HepG2 (cell line): ENCODE measurements around the gene PSD. TPM values are rescaled to one million over a fixed set of nuclear protein-coding genes. Genes with fewer than 3 reads are reported as not detected.

Experiments used
- ARID3A ChIP-seq: IDR thresholded peaks from 2 replicates; pipeline ENCODE4 v1.6.1; 2012; ENCODE audit warnings: low read depth, low read length, improper control_type of control experiment
- HMGA1 ChIP-seq: sonication (generic); formaldehyde crosslinking; conservative IDR thresholded peaks from 2 replicates; pipeline ENCODE4 v1.4.0; 2020; ENCODE audit warnings: missing genetic modification reagents
- HNRNPL ChIP-seq: fragments of 200-400 bp; formaldehyde crosslinking; IDR thresholded peaks from 2 replicates; pipeline ENCODE4 v1.6.1; 2017; ENCODE audit warnings: mild to moderate bottlenecking, low read depth, low read length
- MLLT10 ChIP-seq: sonication (generic); formaldehyde crosslinking; IDR thresholded peaks from 2 replicates; pipeline ENCODE4 v1.4.0; 2020; ENCODE audit warnings: missing genetic modification reagents
- MXD4 ChIP-seq: IDR thresholded peaks from 2 replicates; pipeline ENCODE4 v1.6.1; 2016; ENCODE audit warnings: mild to moderate bottlenecking, missing biosample characterization, missing genetic modification reagents
- NFYC ChIP-seq: IDR thresholded peaks from 2 replicates; pipeline ENCODE4 v1.6.1; 2016; ENCODE audit warnings: missing genetic modification reagents, missing compliant biosample characterization
- RFXANK ChIP-seq: IDR thresholded peaks from 2 replicates; pipeline ENCODE4 v1.6.1; 2016
- SRSF4 ChIP-seq: fragments of 200-400 bp; formaldehyde crosslinking; IDR thresholded peaks from one replicate; pipeline ENCODE4 v1.6.1; 2018; ENCODE audit warnings: mild to moderate bottlenecking, low read depth, low read length, moderate library complexity; ENCODE audit not compliant: poor library complexity, severe bottlenecking
- TARDBP ChIP-seq: sonication (generic); formaldehyde crosslinking; IDR thresholded peaks from 2 replicates; pipeline ENCODE4 v1.8.0; 2022; ENCODE audit warnings: mild to moderate bottlenecking, missing genetic modification reagents
- THAP9 ChIP-seq: sonication (generic); formaldehyde crosslinking; IDR thresholded peaks from 2 replicates; pipeline ENCODE4; 2020; ENCODE audit warnings: missing genetic modification reagents, mild to moderate bottlenecking, borderline replicate concordance
- ZC3H4 ChIP-seq: sonication (generic); formaldehyde crosslinking; IDR thresholded peaks from 2 replicates; pipeline ENCODE4 v1.4.0; 2020; ENCODE audit warnings: missing genetic modification reagents, borderline replicate concordance
- ZNF232 ChIP-seq: sonication (generic); formaldehyde crosslinking; IDR thresholded peaks from 2 replicates; pipeline ENCODE4 v1.4.0; 2020; ENCODE audit warnings: missing genetic modification reagents, borderline replicate concordance
- ZNF263 ChIP-seq: sonication (generic); formaldehyde crosslinking; IDR thresholded peaks from 2 replicates; pipeline ENCODE4 v1.4.0; 2020; ENCODE audit warnings: missing genetic modification reagents
- ZNF333 ChIP-seq: sonication (generic); formaldehyde crosslinking; IDR thresholded peaks from 2 replicates; pipeline ENCODE4 v1.4.0; 2020; ENCODE audit warnings: mild to moderate bottlenecking, missing genetic modification reagents, borderline replicate concordance
- ZNF382 ChIP-seq: sonication (generic); formaldehyde crosslinking; IDR thresholded peaks from 2 replicates; pipeline ENCODE4 v1.5.0; 2020; ENCODE audit warnings: missing genetic modification reagents, mild to moderate bottlenecking, borderline replicate concordance
- ZNF556 ChIP-seq: sonication (generic); formaldehyde crosslinking; IDR thresholded peaks from 2 replicates; pipeline ENCODE4 v1.4.0; 2020; ENCODE audit warnings: mild to moderate bottlenecking, missing genetic modification reagents, borderline replicate concordance
- ZNF569 ChIP-seq: sonication (generic); formaldehyde crosslinking; IDR thresholded peaks from 2 replicates; pipeline ENCODE4 v1.5.0; 2020; ENCODE audit warnings: mild to moderate bottlenecking, missing genetic modification reagents, moderate library complexity, borderline replicate concordance
- ZNF772 ChIP-seq: sonication (generic); formaldehyde crosslinking; IDR thresholded peaks from 2 replicates; pipeline ENCODE4 v1.5.0; 2020; ENCODE audit warnings: mild to moderate bottlenecking, missing genetic modification reagents
- ZNF850 ChIP-seq: sonication (generic); formaldehyde crosslinking; conservative IDR thresholded peaks from 2 replicates; pipeline ENCODE4 v1.9.0; 2021; ENCODE audit warnings: mild to moderate bottlenecking, missing genetic modification reagents
- ZSCAN29 ChIP-seq: sonication (generic); formaldehyde crosslinking; conservative IDR thresholded peaks from 2 replicates; pipeline ENCODE4 v1.4.0; 2020; ENCODE audit warnings: mild to moderate bottlenecking, missing genetic modification reagents
- polyA plus RNA-seq, 8 experiments: library from polyadenylated mRNA; depleted of rRNA in 3 of 8; stranded (reverse) in 7 of 8; unstranded in 1 of 8; fragments of >200 nt; fragmentation: Illumina TruSeq in 4 of 8; extraction: Trizol in 4 of 8; gene quantifications; 2 replicates each; pipeline versions ENCODE4 v1.2.1 to v1.2.3, GENCODE V29; 2011 to 2016; ENCODE audit warnings: low read depth in 4 of 8, missing spikeins in 1 of 8, mixed read lengths in 1 of 8; ENCODE audit not compliant: insufficient read depth in 1 of 8
- total RNA-seq, 5 experiments: library from RNA; depleted of rRNA; stranded (reverse); fragments of >200 nt; fragmentation: Illumina TruSeq; extraction: Trizol; gene quantifications; 2 replicates each; pipeline ENCODE4 v1.2.3, GENCODE V29; 2016; ENCODE audit warnings: low read depth in 1 of 5
- TF ChIP-seq, protein P1 (sequence below): sonication (generic); formaldehyde crosslinking; IDR thresholded peaks from 2 replicates; pipeline ENCODE4 v1.4.0; 2020; ENCODE audit warnings: missing genetic modification reagents
- TF ChIP-seq, protein P2 (sequence below), 2 experiments: sonication (generic) in 1 of 2; formaldehyde crosslinking in 1 of 2; IDR thresholded peaks; 2 replicates each; pipeline versions ENCODE4 v1.4.0 to v1.6.1; 2018 to 2020; ENCODE audit warnings: missing genetic modification reagents in 2 of 2, borderline replicate concordance in 1 of 2, low read depth in 1 of 2, mild to moderate bottlenecking in 1 of 2, missing biosample characterization in 1 of 2

Gene PSD
- total and polyA plus RNA-seq, 2 of the 13 experiments (the other 11 are each of a cell fraction or from before 2014, with no cell fraction given) = 0.35 to 0.58 TPM

GRCh38 chr10:102419269-102420180 is 940 bp upstream of the PSD start (continued):
- TF ChIP-seq ZSCAN29 (CRISPR knock-in tag) (no peak), TARDBP (CRISPR knock-in tag) (0 out of 2 replicates have a peak, but pooled peaks have one; percentile 53), ZNF382 (CRISPR knock-in tag) (no peak), ZNF232 (CRISPR knock-in tag) (peak; percentile 89), ZNF850 (CRISPR knock-in tag) (no peak), HNRNPL (no peak), ZC3H4 (CRISPR knock-in tag) (no peak), MLLT10 (CRISPR knock-in tag) (no peak), ZNF556 (CRISPR knock-in tag) (no peak), ZNF569 (no peak), SRSF4 (no peak), ZNF263 (CRISPR knock-in tag) (peak; percentile 50), HMGA1 (no peak), ZNF333 (0 out of 2 replicates have a peak, but pooled peaks have one; percentile 57), NFYC (no peak), THAP9 (CRISPR knock-in tag) (no peak), RFXANK (no peak), MXD4 (no peak), ZNF772 (CRISPR knock-in tag) (peak; percentile 84), ARID3A (no peak)
- TF ChIP-seq, protein P1, sequence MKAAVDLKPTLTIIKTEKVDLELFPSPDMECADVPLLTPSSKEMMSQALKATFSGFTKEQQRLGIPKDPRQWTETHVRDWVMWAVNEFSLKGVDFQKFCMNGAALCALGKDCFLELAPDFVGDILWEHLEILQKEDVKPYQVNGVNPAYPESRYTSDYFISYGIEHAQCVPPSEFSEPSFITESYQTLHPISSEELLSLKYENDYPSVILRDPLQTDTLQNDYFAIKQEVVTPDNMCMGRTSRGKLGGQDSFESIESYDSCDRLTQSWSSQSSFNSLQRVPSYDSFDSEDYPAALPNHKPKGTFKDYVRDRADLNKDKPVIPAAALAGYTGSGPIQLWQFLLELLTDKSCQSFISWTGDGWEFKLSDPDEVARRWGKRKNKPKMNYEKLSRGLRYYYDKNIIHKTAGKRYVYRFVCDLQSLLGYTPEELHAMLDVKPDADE (CRISPR knock-in tag) = no peak; the same call in 1 of the 2 replicates
- TF ChIP-seq, protein P2, sequence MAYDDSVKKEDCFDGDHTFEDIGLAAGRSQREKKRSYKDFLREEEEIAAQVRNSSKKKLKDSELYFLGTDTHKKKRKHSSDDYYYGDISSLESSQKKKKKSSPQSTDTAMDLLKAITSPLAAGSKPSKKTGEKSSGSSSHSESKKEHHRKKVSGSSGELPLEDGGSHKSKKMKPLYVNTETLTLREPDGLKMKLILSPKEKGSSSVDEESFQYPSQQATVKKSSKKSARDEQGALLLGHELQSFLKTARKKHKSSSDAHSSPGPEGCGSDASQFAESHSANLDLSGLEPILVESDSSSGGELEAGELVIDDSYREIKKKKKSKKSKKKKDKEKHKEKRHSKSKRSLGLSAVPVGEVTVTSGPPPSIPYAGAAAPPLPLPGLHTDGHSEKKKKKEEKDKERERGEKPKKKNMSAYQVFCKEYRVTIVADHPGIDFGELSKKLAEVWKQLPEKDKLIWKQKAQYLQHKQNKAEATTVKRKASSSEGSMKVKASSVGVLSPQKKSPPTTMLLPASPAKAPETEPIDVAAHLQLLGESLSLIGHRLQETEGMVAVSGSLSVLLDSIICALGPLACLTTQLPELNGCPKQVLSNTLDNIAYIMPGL (CRISPR knock-in tag; IDR thresholded peaks at IDR 0.05; ENCODE audit: borderline replicate concordance in 1 of 2, low read depth in 1 of 2) = no peak
